SW 1271 (cell line): ENCODE data around the gene SCLY.

Source experiments
- DNase-seq, 2 experiments: peaks; one replicate each; lab custom pipeline; 2025; lab: John Stamatoyannopoulos, UW

Gene SCLY

GRCh38 chr2:238127165-238128060, 66.6 kb downstream of the SCLY start:
- DNase-seq, result no peak

DNA sequence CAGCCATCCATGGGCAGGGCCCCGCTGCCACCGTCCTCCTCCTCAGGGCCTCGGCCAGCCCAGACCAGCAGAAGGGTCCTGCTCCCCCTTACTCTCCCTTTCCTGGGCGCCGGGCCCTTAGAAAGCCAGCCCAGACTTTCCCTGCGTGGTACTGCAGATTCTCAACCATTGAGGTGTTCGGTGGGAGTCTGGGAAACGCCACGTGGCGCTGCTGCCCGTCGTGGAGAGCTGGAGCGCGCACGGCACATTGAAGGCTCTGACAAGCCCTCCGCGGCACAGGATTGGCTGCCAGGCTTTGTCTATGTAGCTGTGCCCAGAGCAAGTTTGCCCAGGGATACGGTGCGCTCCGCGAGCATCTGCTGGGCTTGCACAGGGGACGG, 67.2 kb downstream of the SCLY start:
- no peak for DNase-seq

DNA sequence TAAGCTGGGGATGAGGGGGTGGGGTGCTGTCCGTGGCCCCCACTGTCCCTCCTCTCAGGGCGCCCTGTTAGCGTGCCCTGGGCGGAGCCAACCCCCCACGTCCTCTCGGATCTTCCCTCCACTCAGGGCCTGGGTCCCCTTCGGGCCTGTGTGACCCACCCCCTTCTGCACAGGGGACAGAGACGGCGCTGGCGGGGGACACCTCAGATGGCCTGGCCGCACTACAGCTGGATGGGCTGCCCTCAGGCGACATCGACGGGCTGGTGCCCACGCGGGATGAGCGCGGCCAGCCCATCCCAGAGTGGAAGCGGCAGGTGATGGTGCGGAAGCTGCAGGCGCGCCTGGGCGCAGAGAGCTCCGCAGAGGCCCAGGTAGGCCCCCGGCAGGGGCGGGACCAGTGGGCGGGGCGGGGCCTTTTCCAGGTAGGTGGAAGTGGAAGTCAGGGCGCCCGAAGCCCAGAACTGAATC, 67.8 kb downstream of the SCLY start:
- no peak for DNase-seq

DNA sequence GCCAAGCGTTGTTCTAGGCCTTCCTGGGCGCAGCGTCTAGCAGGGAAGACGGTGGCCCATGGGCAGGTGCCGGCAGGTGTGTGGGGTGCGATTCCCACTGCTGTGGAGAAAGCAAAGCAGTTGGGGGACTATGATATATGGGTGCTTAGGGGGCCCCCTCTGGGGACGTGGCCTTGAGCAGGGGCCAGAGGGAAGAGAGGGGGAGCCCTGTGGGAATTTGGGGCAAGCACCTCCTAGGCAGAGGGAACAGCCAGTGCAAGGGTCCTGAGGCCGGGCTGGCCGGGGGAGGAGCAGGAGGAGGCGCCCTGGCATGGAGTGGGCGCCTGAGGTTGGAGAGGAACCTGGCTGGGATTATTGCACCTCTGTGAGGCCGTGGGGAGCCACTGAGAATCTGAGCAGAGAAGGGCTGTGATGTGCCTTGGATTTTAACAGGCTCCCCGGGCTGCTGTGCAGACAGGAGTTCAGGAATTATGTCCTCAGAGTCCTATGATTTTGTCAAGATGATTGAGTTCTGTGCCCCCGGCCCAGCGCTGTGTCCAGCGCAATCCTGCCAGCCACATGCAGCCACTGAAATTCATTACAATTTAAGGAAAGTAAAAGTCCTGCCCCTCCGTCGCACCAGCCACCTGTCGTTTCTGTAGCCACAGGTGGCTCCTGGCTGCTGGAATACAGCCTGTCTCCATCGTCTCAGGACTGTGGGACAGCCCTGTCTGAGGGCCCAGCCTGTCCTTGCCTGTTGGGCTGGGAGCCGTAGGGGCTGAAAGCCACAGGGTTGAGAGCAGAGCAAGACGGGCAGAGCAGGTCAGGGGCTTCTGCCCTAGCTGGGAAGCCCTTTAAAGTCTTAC, 68.6 kb downstream of the SCLY start:
- DNase-seq, result no peak

DNA sequence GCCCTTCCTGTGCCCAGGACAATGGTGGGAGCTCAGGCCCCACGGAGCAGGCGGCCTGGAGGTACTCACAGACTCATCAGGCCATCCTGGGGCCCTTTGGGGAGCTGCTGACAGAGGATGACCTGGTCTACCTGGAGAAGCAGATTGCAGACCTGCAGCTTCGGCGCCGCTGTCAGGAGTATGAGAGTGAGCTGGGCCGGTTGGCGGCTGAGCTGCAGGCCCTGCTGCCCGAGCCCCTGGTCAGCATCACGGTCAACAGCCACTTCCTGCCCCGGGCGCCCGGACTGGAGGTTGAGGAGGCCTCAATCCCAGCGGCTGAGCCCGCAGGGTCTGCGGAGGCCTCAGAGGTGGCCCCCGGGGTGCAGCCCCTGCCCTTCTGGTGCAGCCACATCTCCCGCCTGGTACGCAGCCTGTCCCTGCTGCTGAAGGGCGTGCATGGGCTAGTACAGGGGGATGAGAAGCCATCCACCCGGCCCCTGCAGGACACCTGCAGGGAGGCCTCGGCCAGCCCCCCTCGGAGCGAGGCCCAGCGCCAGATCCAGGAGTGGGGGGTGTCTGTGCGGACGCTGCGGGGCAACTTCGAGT, 69.4 kb downstream of the SCLY start:
- DNase-seq, result no peak

DNA sequence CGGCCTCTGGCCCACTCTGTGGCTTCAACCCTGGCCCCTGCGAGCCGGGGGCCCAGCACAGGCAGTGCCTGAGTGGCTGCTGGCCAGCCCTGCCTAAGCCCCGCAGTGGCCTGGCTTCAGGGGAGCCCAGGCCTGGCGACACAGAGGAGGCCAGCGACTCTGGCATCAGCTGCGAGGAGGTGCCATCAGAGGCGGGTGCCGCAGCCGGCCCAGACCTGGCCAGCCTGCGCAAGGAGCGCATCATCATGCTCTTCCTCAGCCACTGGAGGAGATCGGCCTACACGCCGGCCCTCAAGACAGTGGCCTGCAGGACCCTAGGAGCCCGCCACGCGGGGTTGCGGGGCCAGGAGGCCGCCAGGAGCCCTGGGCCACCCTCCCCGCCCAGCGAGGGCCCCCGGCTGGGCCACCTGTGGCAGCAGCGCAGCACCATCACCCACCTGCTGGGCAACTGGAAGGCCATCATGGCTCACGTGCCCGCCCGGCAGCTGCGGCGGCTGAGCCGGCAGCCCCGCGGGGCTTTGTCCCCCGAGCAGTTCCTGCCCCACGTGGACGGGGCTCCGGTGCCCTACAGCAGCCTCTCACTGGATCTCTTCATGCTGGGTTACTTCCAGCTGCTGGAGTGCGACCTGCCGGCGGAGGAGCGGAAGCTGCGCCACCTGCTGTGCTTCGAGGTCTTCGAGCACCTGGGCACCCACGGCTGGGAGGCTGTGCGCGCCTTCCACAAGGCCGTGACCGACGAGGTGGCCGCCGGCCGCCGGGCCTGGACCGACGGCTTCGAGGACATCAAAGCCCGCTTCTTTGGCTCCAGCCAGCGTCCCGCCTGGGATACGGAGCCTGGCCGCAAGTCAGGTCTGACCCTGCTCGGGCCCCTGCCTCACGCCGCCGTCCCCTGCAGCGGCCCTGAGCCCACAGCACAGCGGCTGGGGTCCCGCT, 70.2 kb downstream of the SCLY start:
- DNase-seq, result no peak

GRCh38 chr2:238131761-238132462, 71.1 kb downstream of the SCLY start:
- no peak for DNase-seq

GRCh38 chr2:238132463-238133450, 72.0 kb downstream of the SCLY start:
- no peak for DNase-seq

GRCh38 chr2:238133499-238134392, 72.9 kb downstream of the SCLY start:
- DNase-seq, result no peak

DNA sequence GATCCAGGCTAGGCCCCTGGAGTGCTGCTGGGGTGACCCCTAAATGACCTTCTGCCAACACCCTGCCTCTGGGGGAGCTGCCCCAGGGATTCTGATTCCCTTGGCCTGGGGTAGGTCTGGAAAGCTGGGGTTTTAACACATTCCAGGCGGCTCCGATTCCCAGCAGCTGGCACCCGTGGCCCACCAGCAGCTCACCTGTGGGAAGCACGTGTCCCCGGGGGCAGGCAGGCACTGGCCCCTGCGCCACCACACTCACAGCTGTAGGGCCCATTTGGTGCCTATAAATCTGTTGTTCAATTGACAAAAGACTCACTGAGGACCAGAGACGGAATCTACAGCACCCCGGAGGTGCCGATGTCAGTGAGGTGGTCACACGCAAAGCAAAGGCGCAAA, 73.6 kb downstream of the SCLY start:
- no peak for DNase-seq

- no peak for DNase-seq
Observed at GRCh38 chr2:238135601-238136150, 74.9 kb downstream of the SCLY start.

DNA sequence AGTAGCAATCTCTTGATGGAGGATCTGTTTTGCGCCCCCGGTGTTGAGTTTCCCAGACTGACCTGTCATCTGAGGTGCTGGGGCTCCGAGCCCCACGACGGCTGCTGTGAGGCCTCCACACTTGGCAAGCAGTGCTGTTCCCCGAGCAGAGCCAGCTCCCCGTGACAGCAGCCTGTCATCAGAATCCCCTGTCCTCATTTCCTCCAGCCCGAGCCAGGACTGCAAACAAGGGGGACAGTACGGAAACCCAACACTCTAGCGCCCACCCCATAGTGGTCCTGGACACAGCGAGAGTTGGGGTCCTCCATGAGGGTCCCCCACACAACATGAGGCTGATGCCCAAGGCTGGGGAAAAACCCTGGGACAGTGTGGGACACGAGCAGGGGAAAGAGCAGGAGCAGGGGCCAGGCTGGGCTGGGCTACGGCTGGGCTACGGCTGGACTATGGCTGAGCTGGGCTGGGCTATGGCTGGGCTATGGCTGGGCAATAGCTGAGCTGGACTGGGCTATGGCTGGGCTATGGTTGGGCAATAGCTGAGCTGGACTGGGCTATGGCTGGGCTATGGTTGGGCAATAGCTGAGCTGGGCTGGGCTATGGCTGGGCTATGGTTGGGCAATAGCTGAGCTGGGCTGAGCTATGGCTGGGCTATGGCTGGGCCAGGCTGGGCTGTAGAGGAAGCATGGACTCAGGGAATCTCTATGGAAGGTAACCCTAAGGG, 76.2 kb downstream of the SCLY start:
- DNase-seq, result no peak

DNA sequence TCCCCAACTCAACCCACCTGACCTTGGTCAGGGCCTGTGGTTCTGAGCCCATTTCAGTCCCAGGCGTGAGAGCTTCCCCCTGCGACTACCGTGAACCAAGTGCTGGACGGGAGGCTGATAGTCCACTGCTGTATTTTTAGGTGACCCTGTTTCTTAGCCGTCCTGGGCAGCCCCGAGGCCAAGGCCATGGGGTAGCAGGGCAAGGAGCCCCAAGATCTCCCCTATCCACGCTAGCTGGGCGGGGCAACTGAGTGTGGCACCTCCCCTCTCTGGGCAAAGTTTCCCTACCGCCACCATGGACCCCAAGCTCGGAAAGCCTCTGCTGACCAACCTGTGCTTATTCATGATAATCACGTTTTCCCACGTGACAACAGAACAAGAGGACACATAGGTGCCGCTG, 77.1 kb downstream of the SCLY start:
- DNase-seq, result no peak

GRCh38 chr2:238138331-238139195, 77.8 kb downstream of the SCLY start, which contains the start of gene KLHL30:
KLHL30 (plus strand) TSS chr2:238138668; CDS start chr2:238140755, 2,087 bp downstream.
- no peak for DNase-seq

DNA sequence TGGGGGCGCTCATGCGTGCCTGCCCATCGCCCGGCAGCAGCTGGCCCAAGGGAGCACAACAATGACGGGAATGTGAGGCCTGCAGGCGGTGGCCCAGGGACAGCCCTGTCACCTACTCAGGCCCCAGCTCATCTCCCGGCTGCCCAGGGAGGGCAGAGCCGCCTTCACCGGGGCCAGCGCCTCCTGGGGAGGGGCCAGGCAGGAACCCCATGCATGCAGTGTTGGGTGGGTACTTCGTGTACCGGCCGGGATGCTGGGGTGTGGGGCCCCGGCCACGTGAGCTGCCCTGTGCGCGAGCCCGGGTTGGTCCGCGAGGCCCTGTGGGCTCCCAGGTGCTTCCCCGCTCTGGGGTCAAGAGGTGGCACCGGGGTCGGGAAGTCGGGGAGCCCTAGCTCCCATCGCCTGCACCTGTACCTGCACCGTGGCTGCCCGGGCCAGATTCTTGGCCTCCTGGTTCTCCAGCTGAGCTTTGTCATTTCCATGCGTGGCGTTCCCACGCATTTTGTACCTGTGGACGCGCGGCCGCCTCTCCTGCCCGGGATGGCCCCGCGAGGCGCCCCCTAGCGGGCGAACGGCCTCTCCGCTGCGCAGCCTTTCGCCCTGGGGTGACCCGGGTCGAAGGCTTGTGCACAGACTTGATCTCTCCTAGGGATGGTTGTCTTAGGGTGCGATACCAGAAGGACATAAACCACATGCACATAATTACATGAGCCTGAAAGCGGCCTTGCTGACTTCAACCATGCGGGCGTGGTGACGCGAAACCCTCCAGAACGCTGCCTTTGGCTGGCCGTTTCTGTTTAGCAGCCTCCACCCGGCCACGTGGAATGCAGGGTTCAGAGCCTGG, 78.6 kb downstream of the SCLY start:
- DNase-seq, result no peak

GRCh38 chr2:238140040-238140439, 79.2 kb downstream of the SCLY start:
- no peak for DNase-seq
